Activated CD4-positive, alpha-beta T cell treated with anti-CD3 and anti-CD28 coated beads, Interleukin-2, amount 50 U/mL, for 24 hours (primary cell): ENCODE measurements around the gene FKBP14.

Experiments used
- DNase-seq, 2 donors: peaks; one replicate each; pipeline ENCODE4 v3.0.0-alpha.2; 2020; ENCODE audit warnings: low read depth in 1 of 2, low spot score in 1 of 2

Gene FKBP14

GRCh38 chr7:30034501-30034900 lies 8.0 kb upstream of the FKBP14 start:
- DNase-seq, result no peak

GRCh38 chr7:30032310-30033125 lies 6.0 kb upstream of the FKBP14 start:
- no peak for DNase-seq

GRCh38 chr7:30029696-30030095 lies 3.2 kb upstream of the FKBP14 start:
- DNase-seq, result no peak

- DNase-seq, result no peak
Observed at GRCh38 chr7:30028749-30029635, 2.5 kb upstream of the FKBP14 start.

GRCh38 chr7:30028216-30028748 lies 1.8 kb upstream of the FKBP14 start, which contains the start of gene PLEKHA8:
Gene PLEKHA8, plus strand, starts transcription at chr7:30028412. Its CDS starts 351 bp downstream, at chr7:30028763.
- peak; percentile 79 to 84 for DNase-seq

GRCh38 chr7:30027740-30028215 lies 1.3 kb upstream of the FKBP14 start:
- no peak for DNase-seq

- DNase-seq, result no peak
Observed at GRCh38 chr7:30027065-30027456, 559 bp upstream of the FKBP14 start.

GRCh38 chr7:30023524-30023923 lies 3.0 kb downstream of the FKBP14 start:
- no peak for DNase-seq

GRCh38 chr7:30022991-30023390 lies 3.5 kb downstream of the FKBP14 start:
- no peak for DNase-seq

GRCh38 chr7:30020535-30020934 lies 6.0 kb downstream of the FKBP14 start:
- no peak for DNase-seq

- DNase-seq, result no peak
Observed at GRCh38 chr7:30019960-30020359, 6.5 kb downstream of the FKBP14 start.

GRCh38 chr7:30019387-30019786 lies 7.1 kb downstream of the FKBP14 start:
- no peak for DNase-seq

- DNase-seq, result no peak
Observed at GRCh38 chr7:30018451-30018850, 8.1 kb downstream of the FKBP14 start.

GRCh38 chr7:30012757-30013156 lies 13.7 kb downstream of the FKBP14 start:
- DNase-seq, result no peak

- DNase-seq, result no peak
Observed at GRCh38 chr7:30010021-30010420, 16.5 kb downstream of the FKBP14 start.

- no peak for DNase-seq
Observed at GRCh38 chr7:30005464-30005863, 21.0 kb downstream of the FKBP14 start.

- no peak for DNase-seq
Observed at GRCh38 chr7:30003098-30003497, 23.4 kb downstream of the FKBP14 start.

GRCh38 chr7:30001998-30002397 lies 24.5 kb downstream of the FKBP14 start:
- no peak for DNase-seq

- no peak for DNase-seq
Observed at GRCh38 chr7:29998489-29998888, 28.0 kb downstream of the FKBP14 start.

GRCh38 chr7:29996321-29996720 lies 30.2 kb downstream of the FKBP14 start:
- no peak for DNase-seq

GRCh38 chr7:29995652-29996051 lies 30.9 kb downstream of the FKBP14 start:
- no peak for DNase-seq

GRCh38 chr7:29993140-29993539 lies 33.4 kb downstream of the FKBP14 start:
- DNase-seq, result no peak
